Measurements from ENCODE around the gene MYH8. TPM values are rescaled to one million over a fixed set of nuclear protein-coding genes. Genes with fewer than 3 reads are reported as not detected.

The MYH8 gene
- total RNA-seq, 1 donor from 2014 or later: 715 TPM

DNA sequence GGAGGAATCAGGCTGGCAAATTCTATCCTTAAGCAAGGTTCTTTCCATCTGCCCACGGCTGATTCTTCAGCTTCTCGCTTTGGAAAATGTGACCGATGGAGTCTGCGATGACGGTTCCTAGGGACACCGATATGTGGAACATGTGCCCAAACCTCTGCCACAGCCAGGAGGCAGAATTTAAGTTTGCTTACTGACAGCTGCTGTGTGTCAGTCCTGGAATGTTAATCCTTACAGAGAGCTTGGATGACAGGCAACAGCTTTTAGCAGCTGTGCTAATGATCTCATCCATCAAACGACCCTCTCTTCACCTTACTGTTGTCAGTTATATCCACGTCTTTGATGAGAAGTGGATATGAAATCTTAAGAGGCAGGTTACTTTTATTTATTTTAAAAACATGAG lies 37.6 kb downstream of the MYH8 start:
- DNase-seq (ENCODE audit: low read depth): peak; percentile 99

DNA sequence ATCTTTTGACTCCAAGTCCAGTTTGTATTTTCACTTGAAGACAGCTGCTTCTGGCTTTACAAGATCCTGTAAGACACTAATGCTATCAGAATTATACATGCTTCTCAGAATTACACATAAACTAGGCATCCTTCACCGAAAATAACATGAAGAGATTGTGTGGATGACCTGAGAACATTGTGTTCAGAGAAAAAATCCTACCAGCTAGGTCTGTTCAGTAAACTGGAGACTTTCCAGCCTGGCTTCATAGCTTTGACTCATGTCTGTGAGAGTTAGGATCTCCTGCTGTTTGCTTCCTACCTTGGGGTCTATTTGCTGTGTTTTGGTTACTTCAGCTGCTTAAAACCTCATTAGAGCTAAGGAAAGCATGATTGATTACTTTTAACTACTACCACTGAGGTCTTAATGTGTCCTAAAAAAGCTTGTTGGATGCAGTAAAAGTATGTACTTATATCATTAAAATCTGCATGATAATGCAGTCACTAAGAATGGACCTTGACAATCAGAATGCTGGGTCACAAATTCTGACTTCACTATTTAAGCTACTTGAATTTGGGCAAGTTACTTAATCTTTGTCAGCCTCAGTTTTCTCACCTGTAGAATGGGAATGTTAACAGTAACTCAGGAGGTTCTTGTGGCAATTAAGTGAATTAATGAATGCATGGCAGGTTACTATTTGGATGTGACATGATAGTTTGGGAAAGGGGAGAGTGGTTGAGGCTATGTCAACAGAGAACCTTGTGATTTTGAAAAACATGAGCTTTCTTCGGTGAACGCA lies 40.9 kb downstream of the MYH8 start:
- DNase-seq (ENCODE audit: low read depth): peak; percentile 67

DNA sequence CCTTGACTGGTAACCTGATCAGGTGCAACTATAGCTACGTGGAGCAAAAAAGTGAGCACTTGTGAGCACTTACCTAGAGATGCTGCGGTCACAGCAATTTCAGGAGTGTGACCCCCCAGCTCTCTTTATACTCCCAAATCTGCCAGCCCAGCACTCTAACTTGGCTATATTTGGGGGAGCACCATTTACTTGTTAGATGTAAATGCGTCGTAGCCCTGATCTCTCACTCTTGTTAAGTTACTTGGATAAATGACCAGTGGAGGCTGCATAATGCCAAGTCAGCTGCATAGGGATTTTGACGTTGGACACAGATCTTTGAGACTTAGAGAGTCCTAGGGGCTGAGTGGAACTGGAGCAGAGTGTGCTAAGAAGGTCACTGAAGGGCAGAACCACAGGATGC lies 48.8 kb downstream of the MYH8 start, which contains the start of gene MYH13:
MYH13 (minus strand) TSS at position 101 of the 400 bp plus-strand sequence. CDS start 8,476 bp downstream, outside the sequence.
- no peak for DNase-seq (ENCODE audit: low read depth)

DNA sequence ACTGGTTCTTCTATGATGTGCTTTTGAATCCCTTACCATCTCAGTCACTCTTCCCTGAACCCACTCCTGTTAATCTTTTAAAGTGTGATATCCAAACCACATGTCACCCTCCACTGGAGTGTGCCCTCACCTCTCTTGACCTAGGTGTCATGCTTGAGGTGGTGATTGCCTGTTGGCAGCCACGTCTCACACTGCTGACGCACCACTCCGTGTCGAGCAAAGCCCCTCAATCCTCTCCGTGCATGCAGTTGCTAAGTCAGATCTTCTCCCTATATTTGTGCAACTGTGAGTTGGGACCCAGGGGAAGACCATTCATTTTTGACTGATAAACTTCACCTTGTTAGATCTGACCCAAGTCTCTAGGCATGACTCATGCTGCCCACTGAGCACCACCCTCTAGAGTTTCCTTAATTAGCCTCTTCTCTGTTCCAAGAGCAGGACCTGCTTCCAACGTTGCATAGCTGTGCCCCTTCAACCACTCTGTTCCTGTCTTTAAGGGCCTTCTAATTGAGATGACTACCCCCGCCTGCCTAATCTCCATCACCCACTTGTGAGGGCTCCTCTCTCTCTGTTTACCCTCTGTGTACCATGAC lies 51.6 kb downstream of the MYH8 start:
- DNase-seq (ENCODE audit: low read depth): no peak

DNA sequence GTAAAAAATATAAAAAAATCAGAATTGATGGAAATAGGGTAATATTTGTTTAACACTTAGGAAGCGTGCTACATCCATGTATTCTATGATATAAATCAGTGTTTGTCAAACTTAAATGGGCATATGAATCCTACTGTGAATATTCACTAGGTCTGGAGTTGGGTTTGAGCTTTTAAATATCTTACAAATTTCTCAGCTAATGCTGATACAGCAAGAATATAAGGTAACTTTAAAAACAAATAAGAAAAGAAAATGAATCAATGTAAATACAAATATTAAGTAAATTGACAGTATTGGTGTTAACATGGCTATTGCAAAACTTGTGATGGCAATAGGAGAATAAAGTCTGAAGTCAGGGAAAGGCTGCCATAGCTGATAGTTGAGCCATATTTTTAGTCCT lies 52.5 kb downstream of the MYH8 start:
- DNase-seq (ENCODE audit: low read depth): no peak

DNA sequence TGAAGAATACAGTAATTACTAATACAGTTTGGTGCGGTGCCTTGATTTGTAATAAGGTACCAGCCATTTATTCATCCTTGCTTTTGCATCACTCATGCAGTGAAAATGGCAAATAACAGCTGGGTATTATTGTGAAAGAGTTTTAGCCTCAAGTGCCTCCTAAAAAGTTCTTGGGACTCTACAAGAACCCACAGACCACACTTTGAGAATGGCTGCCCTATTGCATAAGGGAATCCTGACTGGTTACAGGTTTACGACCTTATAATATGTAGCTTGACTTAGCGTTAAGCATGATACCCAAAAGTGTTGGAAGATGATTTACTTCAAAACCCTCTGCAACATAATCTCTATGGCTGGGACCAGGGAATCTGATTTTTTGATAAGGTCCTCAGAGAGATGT lies 53.2 kb downstream of the MYH8 start:
- DNase-seq (ENCODE audit: low read depth): no peak

DNA sequence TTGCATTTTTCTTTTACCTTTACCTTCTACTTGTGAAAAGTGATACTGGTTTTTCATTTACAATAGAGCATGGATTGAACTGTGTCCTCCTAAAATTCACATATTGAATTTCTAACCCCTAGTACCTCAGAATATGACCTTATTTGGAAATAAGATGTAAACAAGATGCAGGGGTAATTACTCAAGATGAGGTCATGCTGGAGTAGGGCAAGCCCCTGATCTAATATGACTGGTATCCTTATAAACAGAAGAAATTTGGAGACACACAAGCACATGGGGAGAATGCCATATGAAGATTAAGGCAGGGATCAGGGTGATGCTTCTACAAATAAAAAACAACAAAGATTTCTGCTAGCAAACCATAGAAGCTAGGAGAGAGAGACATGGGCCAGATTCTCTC lies 61.2 kb downstream of the MYH8 start:
- no peak for DNase-seq (ENCODE audit: low read depth)

DNA sequence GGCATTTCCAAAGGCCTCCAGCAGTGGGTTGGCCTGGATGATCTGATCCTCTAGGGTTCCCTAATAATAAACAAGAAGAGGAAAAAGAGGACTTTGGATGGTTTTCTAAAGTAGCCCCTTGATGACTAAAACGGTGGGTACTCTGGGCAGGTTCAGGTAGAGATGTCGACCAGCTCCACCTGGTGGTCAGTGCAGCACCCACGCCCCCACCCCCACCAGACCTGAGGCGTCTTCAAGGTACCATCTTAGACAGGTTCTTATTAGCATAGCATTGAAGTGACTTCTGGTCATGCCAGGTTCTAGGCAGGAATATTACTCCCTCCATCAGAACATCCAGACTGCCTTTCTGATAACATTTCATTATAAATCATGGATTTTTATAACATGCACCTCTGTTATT lies 64.0 kb downstream of the MYH8 start:
- DNase-seq (ENCODE audit: low read depth): no peak

DNA sequence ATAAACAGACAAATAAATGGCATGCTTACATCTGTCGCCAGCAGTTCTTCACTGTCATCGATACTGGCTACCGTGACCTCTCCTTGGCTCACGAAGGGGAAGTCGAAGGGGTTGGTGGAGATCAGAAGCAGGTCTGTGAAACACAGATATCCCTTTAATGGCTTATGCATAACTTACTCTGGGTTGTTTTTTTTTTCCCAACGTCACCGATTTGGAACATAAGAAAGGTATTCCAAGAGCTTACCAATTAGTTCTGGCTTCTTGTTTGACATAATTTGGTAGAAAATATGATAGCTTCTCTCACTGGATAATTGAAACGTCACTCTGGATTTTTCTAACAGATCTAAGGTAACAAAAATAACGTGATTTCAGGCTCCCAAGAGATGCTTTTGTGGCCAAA lies 67.1 kb downstream of the MYH8 start:
- DNase-seq (ENCODE audit: low read depth): no peak

DNA sequence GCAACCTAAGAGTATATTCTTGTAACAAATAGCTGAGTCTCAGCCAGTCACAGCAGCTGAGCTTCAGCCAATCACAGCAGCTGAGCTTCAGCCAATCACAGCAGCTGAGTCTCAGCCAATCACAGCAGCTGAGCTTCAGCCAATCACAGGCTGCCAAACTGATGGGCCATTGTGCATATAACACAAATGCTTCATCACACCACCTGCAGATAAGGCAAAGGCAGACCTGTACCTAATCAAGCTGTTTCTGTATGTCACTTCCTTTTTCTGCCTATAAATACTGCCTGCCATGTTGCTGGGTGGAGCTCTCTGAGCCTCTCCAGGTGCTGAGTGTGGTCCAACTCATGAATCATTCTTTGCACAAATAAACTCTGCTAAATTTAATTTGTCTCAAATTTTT lies 68.9 kb downstream of the MYH8 start:
- DNase-seq (ENCODE audit: low read depth): no peak

DNA sequence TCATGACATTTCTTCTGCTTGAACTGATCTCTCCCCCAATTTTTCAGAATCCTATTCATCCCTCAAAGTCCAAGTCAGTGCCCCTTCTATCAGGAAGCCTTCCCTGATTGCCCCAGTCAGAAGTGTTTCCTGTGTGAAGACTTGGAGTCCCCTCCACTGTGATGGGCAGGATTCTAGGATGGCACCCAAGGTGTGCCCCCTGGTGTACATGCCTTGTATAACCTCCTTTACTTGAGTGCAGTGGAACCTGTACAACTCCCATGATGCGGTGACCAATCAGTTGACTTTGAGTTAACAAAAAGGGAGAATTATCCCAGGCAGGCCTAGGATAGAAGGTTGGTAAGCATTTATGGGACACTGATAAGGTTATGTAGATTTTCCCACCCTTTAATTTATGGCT lies 72.3 kb downstream of the MYH8 start:
- DNase-seq (ENCODE audit: low read depth): no peak

DNA sequence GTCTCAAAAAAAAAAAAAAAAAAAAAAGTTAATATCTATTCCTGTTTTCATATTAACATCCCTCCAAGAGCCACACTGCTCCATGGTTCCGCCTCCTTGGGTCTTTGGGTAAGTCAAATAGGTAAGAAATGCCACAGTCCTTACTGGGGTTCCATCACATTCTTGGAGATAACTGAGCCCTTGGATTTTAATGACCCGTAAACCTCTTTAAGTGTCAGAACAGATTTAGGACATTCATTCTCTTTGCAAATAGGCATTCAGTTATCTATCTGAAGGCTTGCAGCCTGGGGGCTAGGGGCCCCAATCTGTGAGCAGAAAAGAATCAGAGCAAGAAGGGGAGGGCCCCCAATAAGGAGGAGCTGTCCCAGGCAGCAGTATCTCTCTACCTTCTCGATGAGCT lies 76.9 kb downstream of the MYH8 start:
- DNase-seq (ENCODE audit: low read depth): no peak

Other genes starting within 250 kb of the MYH8 start
- 0.08 and 0.16 TPM in 2 replicates for gene GAS7, start 223.3 kb downstream of the MYH8 start, total RNA-seq
- gene MYH13, start 48.9 kb downstream of the MYH8 start, total RNA-seq: 0.16 and 0.21 TPM in 2 replicates
- gene MYH4, start 47.6 kb upstream of the MYH8 start, total RNA-seq: not detected in 2 replicates
- gene MYH1, start 96.6 kb upstream of the MYH8 start, total RNA-seq: 0.36 and 1.8 TPM in 2 replicates
- gene MYH2, start 127.7 kb upstream of the MYH8 start, total RNA-seq: 17.2 and 32.5 TPM in 2 replicates
- 2,551 and 7,123 TPM in 2 replicates for gene MYH3, start 235.4 kb upstream of the MYH8 start, total RNA-seq

All from myocyte (in vitro differentiated cells).